HCT116 (cell line): ENCODE data around the gene ZNF66.

Experiments used
- CBX3 ChIP-seq: IDR thresholded peaks from 2 replicates; pipeline ENCODE4 v1.6.1; 2012; ENCODE audit warnings: low read depth
- CTCF ChIP-seq, 3 experiments: fragments of 200-600 bp in 1 of 3; sonication (generic) in 1 of 3; IDR thresholded peaks in 2 of 3; conservative IDR thresholded peaks in 1 of 3; 2 replicates each; pipeline ENCODE4 v1.5.1; 2012 to 2017; ENCODE audit warnings: low read depth in 2 of 3, low read length in 2 of 3, antibody characterized with exemption in 1 of 3, borderline replicate concordance in 1 of 3, control low read depth in 1 of 3, mild to moderate bottlenecking in 1 of 3, mixed read lengths in 1 of 3, mixed run types in 1 of 3, moderate library complexity in 1 of 3; ENCODE audit not compliant: insufficient read depth in 1 of 3
- EGR1 ChIP-seq: IDR thresholded peaks from 2 replicates; pipeline ENCODE4 v1.6.1; 2012; ENCODE audit warnings: low read depth
- EZH2phosphoT487 ChIP-seq: fragments of 200-600 bp; IDR thresholded peaks from 2 replicates; pipeline ENCODE4 v1.6.1; 2018; ENCODE audit warnings: antibody characterized with exemption, borderline replicate concordance
- POLR2A ChIP-seq: IDR thresholded peaks from 2 replicates; pipeline ENCODE4 v1.7.0; 2011; ENCODE audit warnings: borderline replicate concordance; ENCODE audit not compliant: insufficient read depth, insufficient read length; ENCODE audit errors: extremely low read depth
- POLR2AphosphoS5 ChIP-seq: IDR thresholded peaks from 2 replicates; pipeline ENCODE4 v1.6.1; 2011; ENCODE audit warnings: mild to moderate bottlenecking, low read depth, low read length, moderate library complexity
- SIN3A ChIP-seq: IDR thresholded peaks from 2 replicates; pipeline ENCODE4 v1.6.1; 2012; ENCODE audit warnings: low read depth
- SP1 ChIP-seq: IDR thresholded peaks from 2 replicates; pipeline ENCODE4 v1.6.1; 2012; ENCODE audit warnings: low read depth
- YY1 ChIP-seq: IDR thresholded peaks from 2 replicates; pipeline ENCODE4 v1.6.1; 2011; ENCODE audit warnings: low read length, low read depth, moderate library complexity, mild to moderate bottlenecking; ENCODE audit not compliant: insufficient replicate concordance; ENCODE audit errors: extremely low read depth
- ZNF274 ChIP-seq: fragments of 200-500 bp; sonication (Bioruptor generic); IDR thresholded peaks from 2 replicates; pipeline ENCODE4 v1.6.1; 2014; ENCODE audit warnings: mild to moderate bottlenecking, low read depth, low read length, inconsistent platforms

GRCh38 chr19:20776083-20777076 lies at the start of gene ZNF66:
- TF ChIP-seq EZH2phosphoT487 (no peak), CTCF (IDR thresholded peaks at IDR 0.05 in 2 of 3, conservative IDR thresholded peaks at IDR 0.05 in 1 of 3; ENCODE audit: borderline replicate concordance in 1 of 3, insufficient read depth in 1 of 3, low read depth in 2 of 3, low read length in 2 of 3) (no peak), EGR1 (no peak), YY1 (no peak), SIN3A (no peak), POLR2AphosphoS5 (no peak), CBX3 (no peak), POLR2A (no peak), SP1 (no peak), ZNF274 (no peak)
